Ureter (tissue), 1 donor: ENCODE data around the gene EPB41L2. TPM values are rescaled to one million over a fixed set of nuclear protein-coding genes. Genes with fewer than 3 reads are reported as not detected.

Source experiments
- DNase-seq: peaks from one replicate; pipeline ENCODE4 v3.0.0-alpha.2; 2020; ENCODE audit warnings: low spot score
- total RNA-seq: library from RNA; stranded (reverse); gene quantifications from one replicate; pipeline ENCODE4 v1.2.4, GENCODE V29; 2023
- donor health status: DM: yes; HTN: yes; CAD: no.

The EPB41L2 gene
- total RNA-seq, 1 donor from 2014 or later, result 110 TPM

- no peak for DNase-seq
Measured at GRCh38 chr6:131061751-131062119, 1.3 kb downstream of the EPB41L2 start.

- DNase-seq, result no peak
Measured at GRCh38 chr6:131061041-131061750, 1.8 kb downstream of the EPB41L2 start.

- no peak for DNase-seq
Measured at GRCh38 chr6:131060311-131060710, 2.7 kb downstream of the EPB41L2 start.

- DNase-seq, result no peak
Measured at GRCh38 chr6:131059486-131059885, 3.6 kb downstream of the EPB41L2 start.

- no peak for DNase-seq
Measured at GRCh38 chr6:131058236-131058635, 4.8 kb downstream of the EPB41L2 start.

- DNase-seq, result no peak
Measured at GRCh38 chr6:131054392-131055250, 8.4 kb downstream of the EPB41L2 start.

GRCh38 chr6:131053546-131054240 is 9.4 kb downstream of the EPB41L2 start:
- DNase-seq, result no peak

GRCh38 chr6:131052181-131052580 is 10.9 kb downstream of the EPB41L2 start:
- no peak for DNase-seq

GRCh38 chr6:131051341-131051740 is 11.7 kb downstream of the EPB41L2 start:
- DNase-seq, result no peak

- DNase-seq, result no peak
Measured at GRCh38 chr6:131049608-131050007, 13.4 kb downstream of the EPB41L2 start.

GRCh38 chr6:131048933-131049515 is 14.0 kb downstream of the EPB41L2 start:
- DNase-seq, result no peak

GRCh38 chr6:131048459-131048858 is 14.6 kb downstream of the EPB41L2 start:
- no peak for DNase-seq

- no peak for DNase-seq
Measured at GRCh38 chr6:131045139-131045538, 17.9 kb downstream of the EPB41L2 start.

- no peak for DNase-seq
Measured at GRCh38 chr6:131043902-131044447, 19.1 kb downstream of the EPB41L2 start.

- no peak for DNase-seq
Measured at GRCh38 chr6:131042664-131043063, 20.4 kb downstream of the EPB41L2 start.

- no peak for DNase-seq
Measured at GRCh38 chr6:131041814-131042213, 21.2 kb downstream of the EPB41L2 start.

- no peak for DNase-seq
Measured at GRCh38 chr6:131040866-131041265, 22.2 kb downstream of the EPB41L2 start.

- no peak for DNase-seq
Measured at GRCh38 chr6:131039345-131039680, 23.7 kb downstream of the EPB41L2 start.

- no peak for DNase-seq
Measured at GRCh38 chr6:131038597-131039344, 24.3 kb downstream of the EPB41L2 start.

- no peak for DNase-seq
Measured at GRCh38 chr6:131037194-131037897, 25.7 kb downstream of the EPB41L2 start.

GRCh38 chr6:131036601-131037000 is 26.4 kb downstream of the EPB41L2 start:
- no peak for DNase-seq
